ENCODE measurements around the gene SATB1.

Gene SATB1

GRCh38 chr3:18301781-18302180 lies 123.4 kb downstream of the SATB1 start:
- no peaks in the 10 kb centered on the region for H3K36me3 ChIP-seq (ENCODE audit: insufficient read depth, low read depth, low read length)
- H3K9me3 ChIP-seq (ENCODE audit: insufficient read depth, low read depth, low read length): no peaks in the 10 kb centered on the region
- no peak overlapping the region for H3K9ac ChIP-seq (ENCODE audit: low read depth, low read length)
- H3K27me3 ChIP-seq (ENCODE audit: insufficient read depth, low read length): no peaks in the 10 kb centered on the region
- H3K27ac ChIP-seq (ENCODE audit: low read length): no peak overlapping the region
- H3K4me1 ChIP-seq (ENCODE audit: insufficient read depth, low read length): no peaks in the 10 kb centered on the region
- H3K4me3 ChIP-seq (ENCODE audit: low read length): no peak overlapping the region

GRCh38 chr3:18300916-18301315 lies 124.2 kb downstream of the SATB1 start:
- Histone ChIP-seq H3K9ac (ENCODE audit: low read depth, low read length) (no peak overlapping the region), H3K27me3 (ENCODE audit: insufficient read depth, low read length) (no peaks in the 10 kb centered on the region), H3K4me3 (ENCODE audit: low read length) (no peak overlapping the region), H3K27ac (ENCODE audit: low read length) (no peak overlapping the region), H3K36me3 (ENCODE audit: insufficient read depth, low read depth, low read length) (no peaks in the 10 kb centered on the region), H3K9me3 (ENCODE audit: insufficient read depth, low read depth, low read length) (no peaks in the 10 kb centered on the region; the same call in 1 of the 2 replicates), H3K4me1 (ENCODE audit: insufficient read depth, low read length) (no peaks in the 10 kb centered on the region)

GRCh38 chr3:18297126-18297525 lies 128.0 kb downstream of the SATB1 start:
- Histone ChIP-seq H3K36me3 (ENCODE audit: insufficient read depth, low read depth, low read length) (no peaks in the 10 kb centered on the region), H3K9ac (ENCODE audit: low read depth, low read length) (no peak overlapping the region), H3K27ac (ENCODE audit: low read length) (no peak overlapping the region), H3K27me3 (ENCODE audit: insufficient read depth, low read length) (no peaks in the 10 kb centered on the region), H3K4me3 (ENCODE audit: low read length) (no peak overlapping the region), H3K4me1 (ENCODE audit: insufficient read depth, low read length) (0 out of 2 replicates have a peak, but pooled peaks cover 4% of the 10 kb centered on the region), H3K9me3 (ENCODE audit: insufficient read depth, low read depth, low read length) (no peaks in the 10 kb centered on the region; the same call in 1 of the 2 replicates)

Data from iPS-20b (cell line).